Measurements from ENCODE around the gene TYW5. TPM values are rescaled to one million over a fixed set of nuclear protein-coding genes. Genes with fewer than 3 reads are reported as not detected.
"Not testable (repeated sequence)": the region's sequence is repeated elsewhere in the genome, so short reads cannot be mapped to it uniquely, and the experiment has no call there.

Gene TYW5
- total RNA-seq, 1 donor from 2014 or later = 6.8 TPM

DNA sequence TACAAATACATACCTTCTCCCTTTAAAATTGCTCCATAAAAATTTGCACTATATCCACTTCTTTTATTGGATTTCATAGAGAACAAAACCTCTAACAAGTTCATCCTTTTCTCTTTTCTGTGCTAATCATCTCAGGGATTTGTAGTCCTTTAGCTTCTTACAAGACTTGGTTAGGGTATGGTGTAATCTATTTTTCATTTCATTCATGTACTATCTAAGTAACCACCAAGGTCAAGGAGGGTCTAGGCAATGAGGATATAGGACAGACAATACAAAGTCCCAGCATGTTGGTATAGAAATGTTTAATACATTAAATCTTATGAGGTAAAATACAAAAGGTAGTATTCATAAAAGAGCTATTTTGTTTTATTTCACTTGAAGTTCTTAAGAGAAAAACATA lies 26.7 kb downstream of the TYW5 start:
- Histone ChIP-seq H3K9me3 (ENCODE audit: control insufficient read depth in 3 of 3, low read length in 3 of 3) (no peaks in the 10 kb centered on the region), H3K27ac (ENCODE audit: low read depth, low read length) (no peak overlapping the region), H3K9ac (ENCODE audit: low read depth in 1 of 3, low read length in 3 of 3) (no peak overlapping the region), H3K4me3 (ENCODE audit: low read length in 3 of 3) (no peak overlapping the region), H3K36me3 (ENCODE audit: control insufficient read depth in 3 of 3, insufficient read depth in 3 of 3, low read length in 3 of 3) (peaks cover 7 to 26% (median 15%) of the 10 kb centered on the region in 3 donors), H3K4me1 (ENCODE audit: control insufficient read depth in 3 of 3, insufficient read depth in 3 of 3, low read length in 3 of 3) (peaks cover 0 to 3% (median 0%) of the 10 kb centered on the region in 3 donors), H3K27me3 (ENCODE audit: control insufficient read depth in 3 of 3, insufficient read depth in 3 of 3, low read length in 3 of 3) (no peaks in the 10 kb centered on the region)

DNA sequence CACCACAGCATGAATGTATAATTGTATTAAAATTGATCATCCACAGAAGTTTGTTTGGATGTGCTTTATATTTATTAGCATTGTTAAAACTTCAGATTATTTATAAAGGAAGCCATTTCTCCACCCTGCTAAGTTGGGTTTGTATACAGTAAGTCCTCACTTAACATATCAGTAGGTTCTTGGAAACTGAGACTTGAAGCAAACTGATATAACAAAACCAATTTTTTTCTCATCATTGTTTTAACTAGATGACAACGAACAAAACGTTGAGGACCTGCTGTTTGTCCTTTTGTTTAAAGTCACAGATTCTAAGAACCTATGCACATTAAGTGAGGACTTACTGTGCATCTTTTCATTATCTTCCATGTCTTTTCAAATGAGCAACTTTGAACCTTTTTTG lies 27.1 kb downstream of the TYW5 start:
- Histone ChIP-seq H3K4me1 (ENCODE audit: control insufficient read depth in 3 of 3, insufficient read depth in 3 of 3, low read length in 3 of 3) (peaks cover 0 to 3% (median 0%) of the 10 kb centered on the region in 3 donors), H3K4me3 (ENCODE audit: low read length in 3 of 3) (no peak overlapping the region), H3K27me3 (ENCODE audit: control insufficient read depth in 3 of 3, insufficient read depth in 3 of 3, low read length in 3 of 3) (no peaks in the 10 kb centered on the region), H3K27ac (ENCODE audit: low read depth, low read length) (no peak overlapping the region), H3K9ac (ENCODE audit: low read depth in 1 of 3, low read length in 3 of 3) (no peak overlapping the region), H3K36me3 (ENCODE audit: control insufficient read depth in 3 of 3, insufficient read depth in 3 of 3, low read length in 3 of 3) (peaks cover 7 to 26% (median 15%) of the 10 kb centered on the region in 3 donors), H3K9me3 (ENCODE audit: control insufficient read depth in 3 of 3, low read length in 3 of 3) (no peaks in the 10 kb centered on the region)

GRCh38 chr2:199926806-199927205 lies 28.5 kb downstream of the TYW5 start:
- no peak overlapping the region for H3K27ac ChIP-seq (ENCODE audit: low read depth, low read length)
- H3K4me3 ChIP-seq (ENCODE audit: low read length in 3 of 3) = no peak overlapping the region
- no peaks in the 10 kb centered on the region for H3K9me3 ChIP-seq (ENCODE audit: control insufficient read depth in 3 of 3, low read length in 3 of 3)
- H3K27me3 ChIP-seq (ENCODE audit: control insufficient read depth in 3 of 3, insufficient read depth in 3 of 3, low read length in 3 of 3) = no peaks in the 10 kb centered on the region
- no peak overlapping the region for H3K9ac ChIP-seq (ENCODE audit: low read depth in 1 of 3, low read length in 3 of 3)
- peaks cover 0 to 13% (median 3%) of the 10 kb centered on the region in 3 donors for H3K36me3 ChIP-seq (ENCODE audit: control insufficient read depth in 3 of 3, insufficient read depth in 3 of 3, low read length in 3 of 3)
- H3K4me1 ChIP-seq (ENCODE audit: control insufficient read depth in 3 of 3, insufficient read depth in 3 of 3, low read length in 3 of 3) = no peaks in the 10 kb centered on the region

GRCh38 chr2:199923924-199924323 lies 31.4 kb downstream of the TYW5 start:
- Histone ChIP-seq H3K9me3 (ENCODE audit: control insufficient read depth in 3 of 3, low read length in 3 of 3) (no peaks in the 10 kb centered on the region), H3K27ac (ENCODE audit: low read depth, low read length) (no peak overlapping the region), H3K9ac (ENCODE audit: low read depth in 1 of 3, low read length in 3 of 3) (no peak overlapping the region)

DNA sequence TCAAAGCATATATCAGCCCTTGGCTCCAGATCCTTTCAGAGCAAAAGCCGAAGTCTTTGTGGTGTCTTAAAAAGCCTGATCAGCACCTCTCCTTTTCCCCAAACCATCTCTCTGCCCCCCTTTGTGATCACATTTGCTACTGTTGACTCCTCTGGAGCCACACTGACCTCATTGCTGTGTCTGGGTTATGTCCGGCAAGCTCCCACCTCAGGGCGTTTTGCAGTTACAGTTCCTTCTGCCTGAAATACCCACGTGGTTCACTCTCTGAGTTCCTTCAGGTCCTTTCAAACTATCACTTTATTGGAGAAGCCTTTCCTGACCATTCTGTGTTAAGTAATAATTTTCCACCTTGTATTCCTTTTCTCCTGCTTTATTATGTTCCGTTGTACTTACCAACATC lies 32.4 kb downstream of the TYW5 start:
- peaks cover 0 to 17% (median 5%) of the 10 kb centered on the region in 3 donors for H3K36me3 ChIP-seq (ENCODE audit: control insufficient read depth in 3 of 3, insufficient read depth in 3 of 3, low read length in 3 of 3)
- no peaks in the 10 kb centered on the region for H3K4me1 ChIP-seq (ENCODE audit: control insufficient read depth in 3 of 3, insufficient read depth in 3 of 3, low read length in 3 of 3)
- H3K27me3 ChIP-seq (ENCODE audit: control insufficient read depth in 3 of 3, insufficient read depth in 3 of 3, low read length in 3 of 3) = no peaks in the 10 kb centered on the region
- H3K4me3 ChIP-seq (ENCODE audit: low read length in 3 of 3) = no peak overlapping the region
- no peaks in the 10 kb centered on the region for H3K9me3 ChIP-seq (ENCODE audit: control insufficient read depth in 3 of 3, low read length in 3 of 3)
- peak overlapping the region in 1 of 3 donors; percentile 26 for H3K9ac ChIP-seq (ENCODE audit: low read depth in 1 of 3, low read length in 3 of 3)
- no peak overlapping the region for H3K27ac ChIP-seq (ENCODE audit: low read depth, low read length)

More at GRCh38 chr2:199923924-199924323, 31.4 kb downstream of the TYW5 start:
- no peak overlapping the region for H3K4me3 ChIP-seq (ENCODE audit: low read length in 3 of 3)
- no peaks in the 10 kb centered on the region for H3K4me1 ChIP-seq (ENCODE audit: control insufficient read depth in 3 of 3, insufficient read depth in 3 of 3, low read length in 3 of 3)
- no peaks in the 10 kb centered on the region for H3K27me3 ChIP-seq (ENCODE audit: control insufficient read depth in 3 of 3, insufficient read depth in 3 of 3, low read length in 3 of 3)
- H3K36me3 ChIP-seq (ENCODE audit: control insufficient read depth in 3 of 3, insufficient read depth in 3 of 3, low read length in 3 of 3) = peaks cover 0 to 12% (median 5%) of the 10 kb centered on the region in 3 donors

DNA sequence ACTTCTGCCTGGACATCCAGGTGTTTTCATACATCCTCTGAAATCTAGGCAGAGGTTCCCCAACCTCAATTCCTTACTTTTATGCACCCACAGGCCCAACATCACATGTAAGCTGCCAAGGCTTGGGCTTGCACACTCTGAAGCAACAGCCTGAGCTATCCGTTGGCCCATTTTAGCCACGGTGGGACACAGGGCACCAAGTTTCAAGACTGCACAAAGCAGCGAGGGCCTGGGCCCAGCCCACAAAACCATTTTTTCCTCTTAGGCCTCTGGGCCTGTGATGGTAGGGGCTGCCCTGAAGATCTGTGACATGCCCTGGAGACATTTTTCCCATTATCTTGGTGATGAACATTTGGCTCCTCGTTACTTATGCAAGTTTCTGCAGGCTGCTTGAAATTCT lies 38.3 kb downstream of the TYW5 start:
- Histone ChIP-seq H3K9me3 (ENCODE audit: control insufficient read depth in 3 of 3, low read length in 3 of 3) (no peaks in the 10 kb centered on the region), H3K4me3 (ENCODE audit: low read length in 3 of 3) (no peak overlapping the region), H3K4me1 (ENCODE audit: control insufficient read depth in 3 of 3, insufficient read depth in 3 of 3, low read length in 3 of 3) (peaks cover 5 to 13% (median 11%) of the 10 kb centered on the region in 3 donors), H3K9ac (ENCODE audit: low read depth in 1 of 3, low read length in 3 of 3) (no peak overlapping the region), H3K27me3 (ENCODE audit: control insufficient read depth in 3 of 3, insufficient read depth in 3 of 3, low read length in 3 of 3) (no peaks in the 10 kb centered on the region), H3K36me3 (ENCODE audit: control insufficient read depth in 3 of 3, insufficient read depth in 3 of 3, low read length in 3 of 3) (peaks cover 6 to 11% (median 9%) of the 10 kb centered on the region in 3 donors), H3K27ac (ENCODE audit: low read depth, low read length) (no peak overlapping the region)

GRCh38 chr2:199914372-199914958 lies 40.8 kb downstream of the TYW5 start:
- Histone ChIP-seq H3K36me3 (ENCODE audit: control insufficient read depth in 3 of 3, insufficient read depth in 3 of 3, low read length in 3 of 3) (peaks cover 6 to 9% (median 9%) of the 10 kb centered on the region in 3 donors), H3K9ac (ENCODE audit: low read depth in 1 of 3, low read length in 3 of 3) (no peak overlapping the region), H3K27ac (ENCODE audit: low read depth, low read length) (no peak overlapping the region), H3K9me3 (ENCODE audit: control insufficient read depth in 3 of 3, low read length in 3 of 3) (no peaks in the 10 kb centered on the region), H3K27me3 (ENCODE audit: control insufficient read depth in 3 of 3, insufficient read depth in 3 of 3, low read length in 3 of 3) (no peaks in the 10 kb centered on the region), H3K4me1 (ENCODE audit: control insufficient read depth in 3 of 3, insufficient read depth in 3 of 3, low read length in 3 of 3) (peaks cover 13 to 21% (median 20%) of the 10 kb centered on the region in 3 donors), H3K4me3 (ENCODE audit: low read length in 3 of 3) (no peak overlapping the region)

DNA sequence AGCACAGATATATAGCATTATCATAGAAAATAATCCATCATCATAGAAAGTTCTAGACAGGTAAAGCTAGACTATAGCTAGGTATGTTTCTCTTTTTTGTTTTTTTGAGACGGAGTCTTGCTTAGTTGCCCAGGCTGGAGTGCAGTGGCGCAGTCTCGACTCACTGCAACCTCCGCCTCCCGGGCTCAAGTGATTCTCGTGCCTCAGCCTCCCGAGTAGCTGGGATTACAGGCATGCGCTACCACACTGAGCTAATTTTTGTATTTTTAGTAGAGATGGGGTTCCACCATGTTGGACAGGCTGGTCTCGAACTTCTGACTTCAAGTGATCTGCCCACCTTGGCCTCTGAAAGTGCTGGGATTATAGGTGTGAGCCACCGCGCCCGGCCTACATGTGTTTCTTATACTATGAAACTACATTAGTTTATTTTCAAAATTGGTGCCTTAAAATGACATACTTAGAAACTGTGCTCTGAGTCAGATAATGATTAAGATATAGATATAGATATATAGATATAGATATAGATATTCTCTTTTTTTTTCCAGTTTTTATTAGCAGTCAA lies 42.7 kb downstream of the TYW5 start:
- H3K27ac ChIP-seq (ENCODE audit: low read depth, low read length); H3K9me3 ChIP-seq (ENCODE audit: control insufficient read depth in 3 of 3, low read length in 3 of 3); H3K27me3 ChIP-seq (ENCODE audit: control insufficient read depth in 3 of 3, insufficient read depth in 3 of 3, low read length in 3 of 3); H3K36me3 ChIP-seq (ENCODE audit: control insufficient read depth in 3 of 3, insufficient read depth in 3 of 3, low read length in 3 of 3): not testable (repeated sequence)
- Histone ChIP-seq H3K4me3 (ENCODE audit: low read length in 3 of 3) (peak overlapping the region; percentile 77 to 99 (median 96)), H3K4me1 (ENCODE audit: control insufficient read depth in 3 of 3, insufficient read depth in 3 of 3, low read length in 3 of 3) (peaks cover 13 to 21% (median 20%) of the 10 kb centered on the region in 3 donors), H3K9ac (ENCODE audit: low read depth in 1 of 3, low read length in 3 of 3) (peak overlapping the region in 2 of 3 donors; percentile 94 to 96)

DNA sequence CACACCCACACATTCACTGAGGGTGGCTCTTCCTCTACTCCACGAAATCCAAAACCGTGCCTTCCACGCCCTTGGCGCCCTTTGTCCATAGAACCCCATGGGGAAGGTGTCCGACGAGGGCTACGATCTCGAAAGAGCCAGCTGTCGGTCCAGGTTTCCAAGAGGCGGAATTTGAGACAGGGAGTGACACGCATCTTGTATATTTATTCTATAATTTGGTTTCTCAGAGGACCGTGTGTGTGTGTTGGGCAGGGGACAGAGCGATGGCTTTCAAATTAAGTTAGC lies 43.5 kb downstream of the TYW5 start:
- H3K9me3 ChIP-seq (ENCODE audit: control insufficient read depth in 3 of 3, low read length in 3 of 3) = no peaks in the 10 kb centered on the region
- H3K27ac ChIP-seq (ENCODE audit: low read depth, low read length) = peak overlapping the region; percentile 93
- peak overlapping the region; percentile 94 to 96 (median 96) for H3K9ac ChIP-seq (ENCODE audit: low read depth in 1 of 3, low read length in 3 of 3)
- peaks cover 0 to 4% (median 1%) of the 10 kb centered on the region in 3 donors for H3K36me3 ChIP-seq (ENCODE audit: control insufficient read depth in 3 of 3, insufficient read depth in 3 of 3, low read length in 3 of 3)
- peaks cover 13 to 21% (median 20%) of the 10 kb centered on the region in 3 donors for H3K4me1 ChIP-seq (ENCODE audit: control insufficient read depth in 3 of 3, insufficient read depth in 3 of 3, low read length in 3 of 3)
- peak overlapping the region; percentile 77 to 99 (median 96) for H3K4me3 ChIP-seq (ENCODE audit: low read length in 3 of 3)
- H3K27me3 ChIP-seq (ENCODE audit: control insufficient read depth in 3 of 3, insufficient read depth in 3 of 3, low read length in 3 of 3) = no peaks in the 10 kb centered on the region

- H3K27me3 ChIP-seq (ENCODE audit: control insufficient read depth in 3 of 3, insufficient read depth in 3 of 3, low read length in 3 of 3) = no peaks in the 10 kb centered on the region
Observed at GRCh38 chr2:199911052-199911876, 44.0 kb downstream of the TYW5 start, which contains the start of gene C2orf69. Gene C2orf69 (plus strand): TSS chr2:199911293. CDS start chr2:199911439, 146 bp downstream.

More at GRCh38 chr2:199911052-199911876, 44.0 kb downstream of the TYW5 start, which contains the start of gene C2orf69:
- H3K36me3 ChIP-seq (ENCODE audit: control insufficient read depth in 3 of 3, insufficient read depth in 3 of 3, low read length in 3 of 3) = peaks cover 0 to 2% (median 0%) of the 10 kb centered on the region in 3 donors
- peak within 1 kb of the TSS; percentile 77 to 99 (median 96) for H3K4me3 ChIP-seq (ENCODE audit: low read length in 3 of 3)
- H3K9me3 ChIP-seq (ENCODE audit: control insufficient read depth in 3 of 3, low read length in 3 of 3) = no peaks in the 10 kb centered on the region
- peak within 1 kb of the TSS; percentile 94 to 96 (median 96) for H3K9ac ChIP-seq (ENCODE audit: low read depth in 1 of 3, low read length in 3 of 3)
- peak within 1 kb of the TSS; percentile 93 for H3K27ac ChIP-seq (ENCODE audit: low read depth, low read length)
- peaks cover 13 to 21% (median 20%) of the 10 kb centered on the region in 3 donors for H3K4me1 ChIP-seq (ENCODE audit: control insufficient read depth in 3 of 3, insufficient read depth in 3 of 3, low read length in 3 of 3)
